HG02870 (cell line): Measurements from ENCODE around the gene PTPN5.

Source experiments
- ATAC-seq: cut with Tn5 transposase; IDR thresholded peaks from one replicate; pipeline ENCODE4 v1.9.1; 2021; ENCODE audit warnings: mild to moderate bottlenecking, moderate library complexity; ENCODE audit not compliant: unreplicated experiment

Gene PTPN5

GRCh38 chr11:18773681-18774080, 17.9 kb downstream of the PTPN5 start:
- ATAC-seq = no peak

GRCh38 chr11:18773104-18773503, 18.5 kb downstream of the PTPN5 start:
- no peak for ATAC-seq

- ATAC-seq = no peak
Observed at GRCh38 chr11:18772211-18772610, 19.4 kb downstream of the PTPN5 start.

GRCh38 chr11:18771266-18772035, 20.1 kb downstream of the PTPN5 start:
- ATAC-seq = no peak

- no peak for ATAC-seq
Observed at GRCh38 chr11:18770479-18771125, 21.0 kb downstream of the PTPN5 start.

GRCh38 chr11:18769802-18770456, 21.7 kb downstream of the PTPN5 start:
- ATAC-seq = no peak

GRCh38 chr11:18768978-18769377, 22.6 kb downstream of the PTPN5 start:
- no peak for ATAC-seq

- peak; percentile 94 for ATAC-seq
Observed at GRCh38 chr11:18768472-18768901, 23.1 kb downstream of the PTPN5 start.

- no peak for ATAC-seq
Observed at GRCh38 chr11:18766015-18766414, 25.6 kb downstream of the PTPN5 start.

- ATAC-seq = no peak
Observed at GRCh38 chr11:18765554-18765953, 26.0 kb downstream of the PTPN5 start.

GRCh38 chr11:18761741-18762140, 29.9 kb downstream of the PTPN5 start:
- ATAC-seq = no peak

GRCh38 chr11:18761144-18761543, 30.5 kb downstream of the PTPN5 start:
- no peak for ATAC-seq

GRCh38 chr11:18757811-18758210, 33.8 kb downstream of the PTPN5 start:
- no peak for ATAC-seq

GRCh38 chr11:18756889-18757288, 34.7 kb downstream of the PTPN5 start:
- no peak for ATAC-seq

GRCh38 chr11:18754308-18754707, 37.3 kb downstream of the PTPN5 start:
- no peak for ATAC-seq

GRCh38 chr11:18752502-18752901, 39.1 kb downstream of the PTPN5 start:
- ATAC-seq = no peak

- ATAC-seq = no peak
Observed at GRCh38 chr11:18750944-18751343, 40.7 kb downstream of the PTPN5 start.

- no peak for ATAC-seq
Observed at GRCh38 chr11:18749681-18750319, 41.8 kb downstream of the PTPN5 start.

- no peak for ATAC-seq
Observed at GRCh38 chr11:18748766-18749365, 42.7 kb downstream of the PTPN5 start.

- no peak for ATAC-seq
Observed at GRCh38 chr11:18745251-18745650, 46.3 kb downstream of the PTPN5 start.

- no peak for ATAC-seq
Observed at GRCh38 chr11:18743900-18744514, 47.6 kb downstream of the PTPN5 start.
